ENCODE measurements around the gene ARHGEF10L. TPM values are rescaled to one million over a fixed set of nuclear protein-coding genes. Genes with fewer than 3 reads are reported as not detected.
A peak's percentile ranks its signal among the peaks of the same experiment; 100 is the strongest.
"Not testable (repeated sequence)": the region's sequence is repeated elsewhere in the genome, so short reads cannot be mapped to it uniquely, and the experiment has no call there.

ARHGEF10L gene
- total RNA-seq, 1 donor from 2014 or later: 16.7 TPM

- H3K4me1 ChIP-seq (ENCODE audit: control insufficient read depth in 3 of 3, insufficient read depth in 3 of 3, low read length in 3 of 3): peaks cover 38 to 71% (median 44%) of the 10 kb centered on the region in 3 donors
- no peaks in the 10 kb centered on the region for H3K27me3 ChIP-seq (ENCODE audit: control insufficient read depth in 3 of 3, insufficient read depth in 3 of 3, low read length in 3 of 3)
- no peaks in the 10 kb centered on the region for H3K9me3 ChIP-seq (ENCODE audit: control insufficient read depth in 3 of 3, low read length in 3 of 3)
- H3K36me3 ChIP-seq (ENCODE audit: control insufficient read depth in 3 of 3, insufficient read depth in 3 of 3, low read length in 3 of 3): peaks cover 31 to 39% (median 33%) of the 10 kb centered on the region in 3 donors
- peak overlapping the region; percentile 95 for H3K27ac ChIP-seq (ENCODE audit: low read depth, low read length)
- peak overlapping the region; percentile 90 to 96 (median 93) for H3K9ac ChIP-seq (ENCODE audit: low read depth in 1 of 3, low read length in 3 of 3)
- peak overlapping the region; percentile 82 to 88 (median 85) for H3K4me3 ChIP-seq (ENCODE audit: low read length in 3 of 3)
Measured at GRCh38 chr1:17618558-17619247, 79.2 kb downstream of the ARHGEF10L start.

DNA sequence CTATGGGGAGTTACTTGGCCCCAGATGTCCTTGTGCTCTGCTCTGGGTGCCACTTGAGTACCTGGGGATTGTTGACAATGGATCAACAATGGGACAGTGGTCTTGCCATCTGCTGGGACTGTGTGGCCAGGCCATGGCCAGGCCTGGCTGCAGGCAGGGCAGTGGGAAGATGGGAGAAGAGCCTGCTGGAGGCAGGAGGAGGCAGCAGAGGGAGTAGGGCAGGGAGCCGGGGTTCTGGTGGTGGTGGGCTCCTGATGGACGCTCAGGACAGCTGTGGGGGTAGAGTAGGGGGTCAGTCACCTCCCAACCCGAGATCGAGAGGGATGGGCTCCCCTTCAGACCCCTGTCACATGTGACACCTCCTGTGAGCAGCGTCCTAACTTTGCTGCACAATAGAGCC, 81.0 kb downstream of the ARHGEF10L start:
- Histone ChIP-seq H3K27ac (ENCODE audit: low read depth, low read length) (peak overlapping the region; percentile 95), H3K36me3 (ENCODE audit: control insufficient read depth in 3 of 3, insufficient read depth in 3 of 3, low read length in 3 of 3) (peaks cover 40 to 55% (median 44%) of the 10 kb centered on the region in 3 donors), H3K9ac (ENCODE audit: low read depth in 1 of 3, low read length in 3 of 3) (peak overlapping the region; percentile 22 to 72 (median 56)), H3K4me1 (ENCODE audit: control insufficient read depth in 3 of 3, insufficient read depth in 3 of 3, low read length in 3 of 3) (peaks cover 53 to 83% (median 61%) of the 10 kb centered on the region in 3 donors), H3K4me3 (ENCODE audit: low read length in 3 of 3) (peak overlapping the region; percentile 24 to 88 (median 54)), H3K9me3 (ENCODE audit: control insufficient read depth in 3 of 3, low read length in 3 of 3) (no peaks in the 10 kb centered on the region), H3K27me3 (ENCODE audit: control insufficient read depth in 3 of 3, insufficient read depth in 3 of 3, low read length in 3 of 3) (no peaks in the 10 kb centered on the region)

- no peaks in the 10 kb centered on the region for H3K9me3 ChIP-seq (ENCODE audit: control insufficient read depth in 3 of 3, low read length in 3 of 3)
- no peak overlapping the region for H3K27ac ChIP-seq (ENCODE audit: low read depth, low read length)
- H3K4me3 ChIP-seq (ENCODE audit: low read length in 3 of 3): no peak overlapping the region
- peak overlapping the region in 1 of 3 donors; percentile 45 for H3K9ac ChIP-seq (ENCODE audit: low read depth in 1 of 3, low read length in 3 of 3)
- H3K4me1 ChIP-seq (ENCODE audit: control insufficient read depth in 3 of 3, insufficient read depth in 3 of 3, low read length in 3 of 3): peaks cover 54 to 86% (median 61%) of the 10 kb centered on the region in 3 donors
- H3K27me3 ChIP-seq (ENCODE audit: control insufficient read depth in 3 of 3, insufficient read depth in 3 of 3, low read length in 3 of 3): no peaks in the 10 kb centered on the region
- H3K36me3 ChIP-seq (ENCODE audit: control insufficient read depth in 3 of 3, insufficient read depth in 3 of 3, low read length in 3 of 3): peaks cover 49 to 62% (median 52%) of the 10 kb centered on the region in 3 donors
Measured at GRCh38 chr1:17621691-17622090, 82.2 kb downstream of the ARHGEF10L start.

- no peak overlapping the region for H3K4me3 ChIP-seq (ENCODE audit: low read length in 3 of 3)
- H3K27ac ChIP-seq (ENCODE audit: low read depth, low read length): peak overlapping the region; percentile 84
- peak overlapping the region in 1 of 3 donors; percentile 6 for H3K9ac ChIP-seq (ENCODE audit: low read depth in 1 of 3, low read length in 3 of 3)
- H3K27me3 ChIP-seq (ENCODE audit: control insufficient read depth in 3 of 3, insufficient read depth in 3 of 3, low read length in 3 of 3): no peaks in the 10 kb centered on the region
- peaks cover 47 to 75% (median 51%) of the 10 kb centered on the region in 3 donors for H3K4me1 ChIP-seq (ENCODE audit: control insufficient read depth in 3 of 3, insufficient read depth in 3 of 3, low read length in 3 of 3)
- H3K9me3 ChIP-seq (ENCODE audit: control insufficient read depth in 3 of 3, low read length in 3 of 3): no peaks in the 10 kb centered on the region
- H3K36me3 ChIP-seq (ENCODE audit: control insufficient read depth in 3 of 3, insufficient read depth in 3 of 3, low read length in 3 of 3): peaks cover 60 to 70% (median 63%) of the 10 kb centered on the region in 3 donors
Measured at GRCh38 chr1:17622823-17623222, 83.3 kb downstream of the ARHGEF10L start.

DNA sequence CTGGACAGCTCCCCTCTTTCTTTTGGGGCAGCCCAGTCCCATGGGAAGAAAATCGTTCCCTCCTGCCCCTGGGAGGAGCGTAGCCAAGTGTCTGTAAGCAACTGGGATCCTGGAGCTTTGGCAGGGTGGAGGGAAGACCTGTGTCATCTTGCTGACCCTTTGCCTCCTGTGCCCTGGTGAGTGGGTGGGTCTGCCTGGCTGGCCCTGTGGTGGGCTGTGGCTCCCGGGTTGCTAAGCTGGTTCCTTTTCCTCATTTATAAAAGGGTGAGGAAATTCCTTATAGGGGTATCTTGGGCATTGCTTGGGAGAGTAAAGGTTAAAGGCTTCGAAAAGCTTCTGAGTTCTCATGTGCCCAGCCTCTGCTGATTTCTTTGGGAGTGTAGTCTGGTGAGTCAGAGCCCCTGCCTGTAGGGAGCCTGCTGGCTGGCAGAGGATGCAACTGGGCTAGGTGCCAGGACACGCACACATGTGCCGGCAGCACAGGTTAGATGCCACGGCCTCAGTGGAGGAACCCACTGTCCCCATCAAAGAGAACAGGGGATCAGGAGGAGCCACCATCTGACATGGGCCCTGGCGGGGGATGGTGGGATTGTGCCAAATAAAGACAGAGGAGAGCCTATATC, 85.2 kb downstream of the ARHGEF10L start:
- Histone ChIP-seq H3K27me3 (ENCODE audit: control insufficient read depth in 3 of 3, insufficient read depth in 3 of 3, low read length in 3 of 3) (no peaks in the 10 kb centered on the region), H3K4me3 (ENCODE audit: low read length in 3 of 3) (peak overlapping the region in 2 of 3 donors; percentile 6 to 56), H3K9me3 (ENCODE audit: control insufficient read depth in 3 of 3, low read length in 3 of 3) (no peaks in the 10 kb centered on the region), H3K4me1 (ENCODE audit: control insufficient read depth in 3 of 3, insufficient read depth in 3 of 3, low read length in 3 of 3) (peaks cover 43 to 68% (median 46%) of the 10 kb centered on the region in 3 donors), H3K9ac (ENCODE audit: low read depth in 1 of 3, low read length in 3 of 3) (peak overlapping the region; percentile 39 to 74 (median 57)), H3K27ac (ENCODE audit: low read depth, low read length) (peak overlapping the region; percentile 84), H3K36me3 (ENCODE audit: control insufficient read depth in 3 of 3, insufficient read depth in 3 of 3, low read length in 3 of 3) (peaks cover 66 to 76% (median 71%) of the 10 kb centered on the region in 3 donors)

DNA sequence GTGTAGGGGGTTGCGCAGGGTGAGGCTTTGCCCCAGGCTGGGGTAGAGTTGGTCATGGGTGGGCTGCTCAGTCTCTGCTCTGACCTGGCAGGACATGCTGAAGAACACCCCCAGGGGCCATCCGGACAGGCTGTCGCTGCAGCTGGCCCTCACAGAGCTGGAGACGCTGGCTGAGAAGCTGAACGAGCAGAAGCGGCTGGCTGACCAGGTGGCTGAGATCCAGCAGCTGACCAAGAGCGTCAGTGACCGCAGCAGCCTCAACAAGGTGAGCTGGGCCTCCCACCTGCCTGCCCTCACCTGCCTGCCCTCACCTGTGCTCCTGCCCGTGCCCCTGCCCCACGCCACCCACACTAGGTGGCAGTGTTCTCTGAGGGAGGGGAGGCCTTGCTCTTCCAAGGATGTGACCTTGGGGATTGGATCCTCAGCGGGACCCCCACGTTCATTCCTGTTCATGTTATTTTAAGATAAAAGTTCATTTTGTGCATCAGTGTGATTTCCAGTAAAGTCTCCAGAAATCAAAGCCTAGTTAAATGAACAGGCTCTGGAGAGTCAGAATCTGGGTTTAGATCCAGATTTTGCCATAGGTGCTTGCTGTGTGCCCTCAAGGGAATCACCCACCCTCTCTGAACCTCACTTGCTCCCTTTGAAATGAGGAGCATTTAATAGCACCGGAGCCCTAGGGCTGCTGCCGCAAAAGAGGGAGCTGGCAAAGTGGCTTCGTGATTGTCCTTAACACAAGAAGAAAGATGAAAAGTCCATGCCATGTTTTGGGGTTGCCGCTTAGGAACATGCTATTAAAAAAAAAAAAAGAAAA, 87.9 kb downstream of the ARHGEF10L start:
- Histone ChIP-seq H3K4me3 (ENCODE audit: low read length in 3 of 3) (no peak overlapping the region), H3K9ac (ENCODE audit: low read depth in 1 of 3, low read length in 3 of 3) (peak overlapping the region in 1 of 3 donors; percentile 6), H3K4me1 (ENCODE audit: control insufficient read depth in 3 of 3, insufficient read depth in 3 of 3, low read length in 3 of 3) (peaks cover 38 to 65% (median 43%) of the 10 kb centered on the region in 3 donors), H3K27ac (ENCODE audit: low read depth, low read length) (no peak overlapping the region), H3K27me3 (ENCODE audit: control insufficient read depth in 3 of 3, insufficient read depth in 3 of 3, low read length in 3 of 3) (no peaks in the 10 kb centered on the region), H3K36me3 (ENCODE audit: control insufficient read depth in 3 of 3, insufficient read depth in 3 of 3, low read length in 3 of 3) (peaks cover 69 to 79% (median 78%) of the 10 kb centered on the region in 3 donors), H3K9me3 (ENCODE audit: control insufficient read depth in 3 of 3, low read length in 3 of 3) (no peaks in the 10 kb centered on the region)

GRCh38 chr1:17629046-17629445, 89.5 kb downstream of the ARHGEF10L start:
- H3K4me3 ChIP-seq (ENCODE audit: low read length in 3 of 3); H3K9me3 ChIP-seq (ENCODE audit: control insufficient read depth in 3 of 3, low read length in 3 of 3); H3K9ac ChIP-seq (ENCODE audit: low read depth in 1 of 3, low read length in 3 of 3); H3K27me3 ChIP-seq (ENCODE audit: control insufficient read depth in 3 of 3, insufficient read depth in 3 of 3, low read length in 3 of 3): not testable (repeated sequence)
- H3K4me1 ChIP-seq (ENCODE audit: control insufficient read depth in 3 of 3, insufficient read depth in 3 of 3, low read length in 3 of 3): peaks cover 27 to 50% (median 32%) of the 10 kb centered on the region in 3 donors
- H3K36me3 ChIP-seq (ENCODE audit: control insufficient read depth in 3 of 3, insufficient read depth in 3 of 3, low read length in 3 of 3): peaks cover 64 to 73% (median 72%) of the 10 kb centered on the region in 3 donors
- peak overlapping the region; percentile 67 for H3K27ac ChIP-seq (ENCODE audit: low read depth, low read length)

DNA sequence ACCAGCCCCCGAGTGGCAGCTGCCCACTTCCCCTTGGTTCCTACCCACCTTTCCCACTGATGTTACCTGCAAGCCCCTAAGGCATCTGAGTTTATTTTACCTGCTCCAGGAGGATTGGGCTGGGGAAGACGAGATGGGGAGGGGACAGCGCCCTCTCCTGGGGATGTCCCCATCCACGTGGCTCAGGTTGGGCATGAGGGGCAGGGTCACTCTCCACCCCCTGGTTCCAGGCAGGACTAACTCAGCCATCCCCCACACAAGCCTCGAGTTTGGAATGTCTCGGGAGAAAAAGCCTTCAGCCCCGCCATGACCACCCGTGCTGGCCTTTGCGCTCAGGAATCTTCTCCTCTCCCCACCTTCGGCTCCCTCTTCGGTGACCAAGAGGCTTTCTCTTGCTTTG, 90.0 kb downstream of the ARHGEF10L start:
- Histone ChIP-seq H3K36me3 (ENCODE audit: control insufficient read depth in 3 of 3, insufficient read depth in 3 of 3, low read length in 3 of 3) (peaks cover 64 to 72% (median 72%) of the 10 kb centered on the region in 3 donors), H3K9me3 (ENCODE audit: control insufficient read depth in 3 of 3, low read length in 3 of 3) (no peaks in the 10 kb centered on the region), H3K27me3 (ENCODE audit: control insufficient read depth in 3 of 3, insufficient read depth in 3 of 3, low read length in 3 of 3) (no peaks in the 10 kb centered on the region), H3K27ac (ENCODE audit: low read depth, low read length) (peak overlapping the region; percentile 67), H3K9ac (ENCODE audit: low read depth in 1 of 3, low read length in 3 of 3) (no peak overlapping the region), H3K4me3 (ENCODE audit: low read length in 3 of 3) (no peak overlapping the region), H3K4me1 (ENCODE audit: control insufficient read depth in 3 of 3, insufficient read depth in 3 of 3, low read length in 3 of 3) (peaks cover 22 to 46% (median 28%) of the 10 kb centered on the region in 3 donors)

DNA sequence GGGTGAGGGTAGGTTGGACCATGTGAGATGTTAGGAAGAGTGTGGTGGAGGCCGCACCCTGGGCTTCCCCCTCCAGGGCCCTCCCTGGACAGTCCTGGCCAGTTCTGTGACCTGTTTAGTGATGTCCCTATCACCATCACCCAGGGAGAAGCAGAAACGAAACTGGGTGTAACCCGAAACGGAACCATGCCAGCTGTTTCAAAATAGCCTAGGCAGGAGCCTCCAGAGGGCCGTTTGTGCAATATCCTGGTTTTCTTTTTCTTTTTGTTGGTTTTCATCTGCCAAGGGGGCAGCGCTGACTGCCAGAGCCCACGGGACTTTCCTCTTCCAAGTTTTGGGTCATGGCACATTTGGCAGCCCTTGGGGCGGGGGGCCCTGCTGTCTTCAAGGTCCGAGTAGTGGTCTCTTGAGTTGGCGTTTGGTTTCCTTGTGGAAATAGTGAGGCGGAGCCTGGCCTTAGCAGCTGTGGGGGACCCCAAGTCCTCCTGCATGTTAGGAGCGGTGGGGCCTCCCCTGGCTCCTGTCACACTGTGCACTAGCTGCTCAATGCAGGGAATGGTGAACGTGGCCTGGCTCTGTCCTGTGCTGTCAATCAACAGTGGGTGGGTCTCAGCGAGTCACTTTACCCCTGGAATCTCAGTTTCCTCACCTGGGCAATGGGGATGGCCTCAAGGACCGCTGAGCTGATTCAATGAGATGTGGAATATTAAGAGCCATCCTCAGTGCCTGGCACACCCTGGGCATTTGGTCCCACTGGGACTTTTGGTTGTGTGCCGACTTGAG, 90.7 kb downstream of the ARHGEF10L start:
- H3K9me3 ChIP-seq (ENCODE audit: control insufficient read depth in 3 of 3, low read length in 3 of 3): no peaks in the 10 kb centered on the region
- H3K36me3 ChIP-seq (ENCODE audit: control insufficient read depth in 3 of 3, insufficient read depth in 3 of 3, low read length in 3 of 3): peaks cover 68 to 73% (median 73%) of the 10 kb centered on the region in 3 donors
- peak overlapping the region; percentile 67 for H3K27ac ChIP-seq (ENCODE audit: low read depth, low read length)
- H3K4me3 ChIP-seq (ENCODE audit: low read length in 3 of 3): no peak overlapping the region
- peaks cover 15 to 44% (median 21%) of the 10 kb centered on the region in 3 donors for H3K4me1 ChIP-seq (ENCODE audit: control insufficient read depth in 3 of 3, insufficient read depth in 3 of 3, low read length in 3 of 3)
- H3K9ac ChIP-seq (ENCODE audit: low read depth in 1 of 3, low read length in 3 of 3): peak overlapping the region in 1 of 3 donors; percentile 38
- H3K27me3 ChIP-seq (ENCODE audit: control insufficient read depth in 3 of 3, insufficient read depth in 3 of 3, low read length in 3 of 3): no peaks in the 10 kb centered on the region
